K562 (cell line): ENCODE data around the gene NPDC1. TPM values are rescaled to one million over a fixed set of nuclear protein-coding genes. Genes with fewer than 3 reads are reported as not detected.

Experiments used
- ATAC-seq: fragments of 200-7000 bp; cut with Tn5 transposase; 3 replicates; pipeline ENCODE4 v1.9.1; 2020; ENCODE audit warnings: moderate library complexity
- BruUV-seq: library from RNA; stranded (reverse); fragments of 400-500 nt; replicated peaks from 2 replicates; lab custom pipeline; 2021; lab: Mats Ljungman, UMichigan
- CTCF ChIA-PET: fragments of 300-600 bp; formaldehyde crosslinking; extraction: SDS; loops from one replicate; lab custom pipeline; 2021; ENCODE audit warnings: low intra/inter-chr PET ratio; lab: Yijun Ruan, JAX
- POLR2A ChIA-PET: fragments of 300-600, 350-650 bp; sonication (Branson Sonifier 250); formaldehyde crosslinking; extraction: SDS; loops from one replicate; lab custom pipeline; 2021; ENCODE audit warnings: antibody characterized with exemption, inconsistent platforms; lab: Yijun Ruan, JAX
- DNase-seq, 4 experiments: peaks; one replicate each; pipeline versions ENCODE4 v3.0.0 to v3.0.0-alpha.2; 2011 to 2018; ENCODE audit warnings: low spot score in 3 of 4, mixed read lengths in 3 of 4; ENCODE audit errors: extremely low read depth in 1 of 4
- FAIRE-seq: peaks from 2 replicates; lab custom pipeline; 2011; peaks lifted over from hg19 to GRCh38; lab: Jason Lieb, UNC
- H2AFZ ChIP-seq: 2 replicates; pipeline ENCODE4 v1.6.0; 2011; ENCODE audit warnings: low read depth, low read length, control low read depth, inconsistent platforms
- H3K27ac ChIP-seq: fragments of 200-600 bp; 3 replicates; pipeline ENCODE4 v1.8.0; 2011; ENCODE audit warnings: low read depth, mild to moderate bottlenecking, control low read depth, inconsistent platforms, low read length, moderate library complexity, mixed read lengths; ENCODE audit errors: extremely low read depth
- H3K27me3 ChIP-seq, 2 experiments: fragments of 300-600 bp in 1 of 2; 2 replicates in 1 of 2; 3 replicates in 1 of 2; pipeline versions ENCODE4 v1.6.0 to v1.8.0; 2011; ENCODE audit warnings: inconsistent platforms in 2 of 2, low read length in 2 of 2, mild to moderate bottlenecking in 1 of 2, mixed read lengths in 1 of 2, moderate library complexity in 1 of 2; ENCODE audit not compliant: control insufficient read depth in 2 of 2, insufficient read depth in 2 of 2
- H3K36me3 ChIP-seq: fragments of 300-600 bp; 3 replicates; pipeline ENCODE4 v1.8.0; 2011; ENCODE audit warnings: mild to moderate bottlenecking, low read length, inconsistent platforms; ENCODE audit not compliant: control insufficient read depth, insufficient read depth
- H3K4me1 ChIP-seq, 2 experiments: fragments of 200-600 bp in 1 of 2; replicated peaks in 1 of 2; 2 replicates in 1 of 2; 3 replicates in 1 of 2; pipeline versions ENCODE4 v1.5.1 to v1.8.0; 2011; ENCODE audit warnings: inconsistent platforms in 2 of 2, low read length in 2 of 2, mild to moderate bottlenecking in 1 of 2, mixed read lengths in 1 of 2, moderate library complexity in 1 of 2; ENCODE audit not compliant: control insufficient read depth in 2 of 2, insufficient read depth in 2 of 2
- H3K4me2 ChIP-seq: 2 replicates; pipeline ENCODE4 v1.6.1; 2011; ENCODE audit warnings: low read length, control low read depth, inconsistent platforms, mixed read lengths; ENCODE audit not compliant: insufficient read depth
- H3K4me3 ChIP-seq: fragments of 200-600 bp; sonication (generic), shearing (Covaris generic); 2 replicates; pipeline ENCODE4 v1.5.1; 2016; ENCODE audit warnings: control low read depth, inconsistent platforms
- H3K79me2 ChIP-seq: fragments of 200-600 bp; 3 replicates; pipeline ENCODE4 v1.8.0; 2011; ENCODE audit warnings: low read length, inconsistent platforms; ENCODE audit not compliant: control insufficient read depth, insufficient read depth
- H3K9ac ChIP-seq, 2 experiments: 2 replicates each; pipeline versions ENCODE4 v1.6.0 to v1.6.1; 2011; ENCODE audit warnings: low read depth in 2 of 2, low read length in 2 of 2, control low read depth in 1 of 2, inconsistent platforms in 1 of 2, mild to moderate bottlenecking in 1 of 2, mixed read lengths in 1 of 2; ENCODE audit not compliant: insufficient read depth in 1 of 2
- H3K9me1 ChIP-seq: one replicate; pipeline ENCODE4 v1.6.0; 2011; ENCODE audit warnings: inconsistent platforms, mild to moderate bottlenecking, low read length, moderate library complexity; ENCODE audit not compliant: control insufficient read depth, insufficient read depth
- H3K9me3 ChIP-seq: replicated peaks from 2 replicates; pipeline ENCODE4 v1.5.1; 2011; ENCODE audit warnings: low read depth, low read length, inconsistent platforms; ENCODE audit not compliant: control insufficient read depth, insufficient read depth
- H4K20me1 ChIP-seq: replicated peaks from 2 replicates; pipeline ENCODE4 v1.6.1; 2011; ENCODE audit warnings: low read length, inconsistent platforms, mixed read lengths; ENCODE audit not compliant: control insufficient read depth, insufficient read depth
- ESRRB ChIP-seq: fragments of 250-450 bp; sonication (Bioruptor Pico); IDR thresholded peaks from 2 replicates; pipeline ENCODE4 v1.5.0; 2020; ENCODE audit warnings: mild to moderate bottlenecking, moderate library complexity, borderline replicate concordance
- KHSRP ChIP-seq: fragments of 450-650 bp; IDR thresholded peaks from 2 replicates; pipeline ENCODE4 v1.6.1; 2017
- ZNF224 ChIP-seq: sonication (generic); formaldehyde crosslinking; IDR thresholded peaks from 2 replicates; pipeline ENCODE4 v1.8.0; 2022; ENCODE audit warnings: mild to moderate bottlenecking, missing genetic modification reagents
- ZNF592 ChIP-seq: fragments of 450-650 bp; IDR thresholded peaks from 2 replicates; pipeline ENCODE4 v1.6.1; 2017; ENCODE audit warnings: antibody characterized with exemption, mild to moderate bottlenecking
- ZNF780A ChIP-seq: fragments of 250-450 bp; sonication (Bioruptor Pico); IDR thresholded peaks from 2 replicates; pipeline ENCODE4 v1.5.0; 2021; ENCODE audit warnings: mild to moderate bottlenecking
- WGBS: fragments of 100-300 bp; shearing (Covaris generic); methylation state at CpG from one replicate; pipeline ENCODE4 v1.1.6; 2016; ENCODE audit warnings: low coverage, mixed read lengths; ENCODE audit not compliant: insufficient coverage; ENCODE audit errors: missing lambda C conversion rate; 5-methylcytosine and 5-hydroxymethylcytosine counted together
- in situ Hi-C: fragments of 300-500 bp; cut with MboI; formaldehyde crosslinking; loops from 4 replicates; pipeline ENCODE4 v1.15.0; 2018; ENCODE audit warnings: inconsistent platforms, mixed read lengths
- intact Hi-C: fragments of 100-400 bp; cut with micrococcal nuclease; formaldehyde crosslinking; loops from 2 replicates; pipeline ENCODE4 v1.14.2; 2022
- polyA plus RNA-seq, 8 experiments: library from polyadenylated mRNA; depleted of rRNA in 4 of 8; stranded (reverse) in 5 of 8; unstranded in 3 of 8; fragments of >200 nt; fragmentation: Nextera tagmentation in 2 of 8; fragmentation: Illumina TruSeq in 1 of 8; extraction: Ambion mirVana in 2 of 8; extraction: Trizol in 1 of 8; gene quantifications; 2 replicates each; pipeline versions ENCODE4 v1.2.1 to v1.2.3, GENCODE V29; 2011 to 2014; ENCODE audit warnings: inconsistent platforms in 1 of 8, missing spikeins in 1 of 8
- total RNA-seq, 7 experiments: library from RNA; depleted of rRNA in 6 of 7; stranded (reverse); fragments of >200 nt in 6 of 7; fragmentation: Illumina TruSeq in 2 of 7; extraction: Trizol in 2 of 7; gene quantifications; 2 replicates each; pipeline versions ENCODE4 v1.2.1 to v1.2.3, GENCODE V29; 2011 to 2021; ENCODE audit warnings: low replicate concordance in 1 of 7

The NPDC1 gene
- total and polyA plus RNA-seq, 9 of the 15 experiments (the other 6 are each of a cell fraction or from before 2014, with no cell fraction given), result 0.06 to 2.1 (median 0.53) TPM; not detected in 3

- H3K4me1 ChIP-seq, result peaks cover 18 to 65% of the 10 kb centered on the region in 2 experiments; a peak in 4 of 5 replicates
- intact Hi-C loops, result no loop called here
- no peak overlapping the region; a peak in 1 of 4 replicates for H3K9ac ChIP-seq
- no peak for TF ChIP-seq ZNF592
- no peak for TF ChIP-seq ZNF780A (CRISPR knock-in tag)
- no peak for TF ChIP-seq ZNF224 (CRISPR knock-in tag)
- TF ChIP-seq ESRRB (CRISPR knock-in tag), result no peak
- no peak for TF ChIP-seq KHSRP
- TF ChIP-seq, all 486 proteins: peak for 0
- ATAC-seq, result no peak
- FAIRE-seq, result no peak
- H3K27me3 ChIP-seq, result no peaks in the 10 kb centered on the region
- H3K9me1 ChIP-seq, result peaks cover 8% of the 10 kb centered on the region
- H3K4me2 ChIP-seq, result no peak overlapping the region
- ChIA-PET CTCF (no interaction called here), POLR2A (no interaction called here)
- H3K36me3 ChIP-seq, result peaks cover 41% of the 10 kb centered on the region; the same call in 2 of the 3 replicates
- peaks cover 31% of the 10 kb centered on the region for H3K79me2 ChIP-seq
- in situ Hi-C loops, result no loop called here
- no TSS peak for BruUV-seq
- no peak overlapping the region for H3K27ac ChIP-seq
- no peak overlapping the region for H2AFZ ChIP-seq
- DNase-seq, result no peak
- no peaks in the 10 kb centered on the region for H3K9me3 ChIP-seq
- peaks cover 22% of the 10 kb centered on the region for H4K20me1 ChIP-seq
- H3K4me3 ChIP-seq, result no peak overlapping the region
- 89% methylated on average over 19 of the region's 23 CpGs for WGBS
Measured at GRCh38 chr9:137065336-137065967, 19.5 kb upstream of the NPDC1 start.
